ENCODE data around the gene TSPAN18. TPM values are rescaled to one million over a fixed set of nuclear protein-coding genes. Genes with fewer than 3 reads are reported as not detected.

Gene TSPAN18
- total RNA-seq, 1 donor from 2014 or later, result 31.7 TPM

DNA sequence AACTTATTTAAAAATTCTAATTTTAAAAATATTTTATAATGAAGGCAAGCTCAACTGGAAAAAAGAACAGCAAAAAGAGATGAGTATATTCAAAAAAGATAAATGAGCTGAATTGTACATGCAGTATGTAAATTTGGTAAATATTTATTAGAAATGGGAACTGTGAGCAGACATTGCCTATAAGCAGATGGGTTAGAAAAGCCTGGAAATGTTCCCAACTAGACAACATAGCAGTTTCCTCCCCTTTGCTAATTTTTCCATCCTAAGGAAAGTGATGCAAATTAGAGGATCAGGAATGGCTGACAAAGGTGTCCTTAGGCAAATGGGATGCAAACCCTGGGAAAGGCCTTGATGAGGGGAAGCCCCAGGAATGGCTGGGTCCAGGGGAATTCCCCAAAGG, 186.7 kb downstream of the TSPAN18 start:
- DNase-seq (ENCODE audit: low read depth), result no peak
- TF ChIP-seq EZH2 (IDR thresholded peaks at IDR 0.05; ENCODE audit: insufficient read depth, low read length) (no peak), CTCF (IDR thresholded peaks at IDR 0.05; ENCODE audit: insufficient read depth, low read depth, low read length) (no peak)
- Histone ChIP-seq H3K4me3 (ENCODE audit: insufficient read depth, low read depth, low read length) (no peak overlapping the region), H3K9ac (ENCODE audit: low read length) (no peak overlapping the region), H2AFZ (ENCODE audit: low read depth, low read length) (no peak overlapping the region), H3K27ac (ENCODE audit: low read depth, low read length) (no peak overlapping the region), H3K27me3 (ENCODE audit: insufficient read depth, low read length) (peaks cover 10% of the 10 kb centered on the region), H3K79me2 (ENCODE audit: insufficient read depth, low read length) (no peaks in the 10 kb centered on the region), H3K4me1 (ENCODE audit: insufficient read depth, low read length) (no peaks in the 10 kb centered on the region), H3K9me3 (ENCODE audit: insufficient read depth, low read depth, low read length) (no peaks in the 10 kb centered on the region), H3K4me2 (ENCODE audit: low read length) (no peak overlapping the region), H4K20me1 (ENCODE audit: insufficient read depth, low read length) (no peaks in the 10 kb centered on the region), H3K36me3 (ENCODE audit: insufficient read depth, low read length) (no peaks in the 10 kb centered on the region)
- H3K27me3 Mint-ChIP-seq (ENCODE audit: low read depth, unreplicated experiment), result peaks cover 35% of the 10 kb centered on the region
- H3K9me3 Mint-ChIP-seq (ENCODE audit: unreplicated experiment), result no peaks in the 10 kb centered on the region
- no peak for FAIRE-seq
- H3K36me3 Mint-ChIP-seq (ENCODE audit: low read depth, unreplicated experiment), result peaks cover 13% of the 10 kb centered on the region
- peaks cover 3% of the 10 kb centered on the region for H3K4me1 Mint-ChIP-seq (ENCODE audit: low read depth, unreplicated experiment)
- no peak overlapping the region for H3K27ac Mint-ChIP-seq (ENCODE audit: unreplicated experiment)
- H3K4me3 Mint-ChIP-seq (ENCODE audit: unreplicated experiment), result no peak overlapping the region

- Histone ChIP-seq H4K20me1 (ENCODE audit: insufficient read depth, low read length) (no peaks in the 10 kb centered on the region), H2AFZ (ENCODE audit: low read depth, low read length) (no peak overlapping the region), H3K27ac (ENCODE audit: low read depth, low read length) (no peak overlapping the region), H3K27me3 (ENCODE audit: insufficient read depth, low read length) (peaks cover 8% of the 10 kb centered on the region), H3K79me2 (ENCODE audit: insufficient read depth, low read length) (no peaks in the 10 kb centered on the region), H3K36me3 (ENCODE audit: insufficient read depth, low read length) (no peaks in the 10 kb centered on the region), H3K9me3 (ENCODE audit: insufficient read depth, low read depth, low read length) (no peaks in the 10 kb centered on the region), H3K4me3 (ENCODE audit: insufficient read depth, low read depth, low read length) (no peak overlapping the region), H3K9ac (ENCODE audit: low read length) (no peak overlapping the region), H3K4me2 (ENCODE audit: low read length) (no peak overlapping the region), H3K4me1 (ENCODE audit: insufficient read depth, low read length) (no peaks in the 10 kb centered on the region)
- FAIRE-seq (no peak), DNase-seq (ENCODE audit: low read depth) (no peak)
- no peak overlapping the region for H3K27ac Mint-ChIP-seq (ENCODE audit: unreplicated experiment)
- TF ChIP-seq CTCF (IDR thresholded peaks at IDR 0.05; ENCODE audit: insufficient read depth, low read depth, low read length) (no peak), EZH2 (IDR thresholded peaks at IDR 0.05; ENCODE audit: insufficient read depth, low read length) (no peak)
- H3K4me3 Mint-ChIP-seq (ENCODE audit: unreplicated experiment), result no peak overlapping the region
- H3K9me3 Mint-ChIP-seq (ENCODE audit: unreplicated experiment), result no peaks in the 10 kb centered on the region
- peaks cover 3% of the 10 kb centered on the region for H3K4me1 Mint-ChIP-seq (ENCODE audit: low read depth, unreplicated experiment)
- peaks cover 14% of the 10 kb centered on the region for H3K36me3 Mint-ChIP-seq (ENCODE audit: low read depth, unreplicated experiment)
- H3K27me3 Mint-ChIP-seq (ENCODE audit: low read depth, unreplicated experiment), result peaks cover 36% of the 10 kb centered on the region
Measured at GRCh38 chr11:44914105-44914504, 187.3 kb downstream of the TSPAN18 start.

- Histone ChIP-seq H3K79me2 (ENCODE audit: insufficient read depth, low read length) (no peaks in the 10 kb centered on the region), H3K27ac (ENCODE audit: low read depth, low read length) (no peak overlapping the region), H3K4me1 (ENCODE audit: insufficient read depth, low read length) (no peaks in the 10 kb centered on the region), H3K27me3 (ENCODE audit: insufficient read depth, low read length) (peaks cover 6% of the 10 kb centered on the region), H3K9me3 (ENCODE audit: insufficient read depth, low read depth, low read length) (no peaks in the 10 kb centered on the region), H3K4me3 (ENCODE audit: insufficient read depth, low read depth, low read length) (no peak overlapping the region), H3K4me2 (ENCODE audit: low read length) (no peak overlapping the region), H3K36me3 (ENCODE audit: insufficient read depth, low read length) (no peaks in the 10 kb centered on the region), H3K9ac (ENCODE audit: low read length) (no peak overlapping the region), H4K20me1 (ENCODE audit: insufficient read depth, low read length) (no peaks in the 10 kb centered on the region), H2AFZ (ENCODE audit: low read depth, low read length) (no peak overlapping the region)
- peaks cover 17% of the 10 kb centered on the region for H3K36me3 Mint-ChIP-seq (ENCODE audit: low read depth, unreplicated experiment)
- peaks cover 3% of the 10 kb centered on the region for H3K4me1 Mint-ChIP-seq (ENCODE audit: low read depth, unreplicated experiment)
- FAIRE-seq (no peak), DNase-seq (ENCODE audit: low read depth) (no peak)
- H3K9me3 Mint-ChIP-seq (ENCODE audit: unreplicated experiment), result peaks cover 2% of the 10 kb centered on the region
- H3K27me3 Mint-ChIP-seq (ENCODE audit: low read depth, unreplicated experiment), result peaks cover 45% of the 10 kb centered on the region
- no peak overlapping the region for H3K4me3 Mint-ChIP-seq (ENCODE audit: unreplicated experiment)
- H3K27ac Mint-ChIP-seq (ENCODE audit: unreplicated experiment), result no peak overlapping the region
- no peak for TF ChIP-seq EZH2 (IDR thresholded peaks at IDR 0.05; ENCODE audit: insufficient read depth, low read length)
Measured at GRCh38 chr11:44915004-44915403, 188.2 kb downstream of the TSPAN18 start.
